CD4-positive, alpha-beta T cell treated with Interleukin-17A for 1 hour (primary cell): Measurements from ENCODE around the gene FCHO2.
A peak's percentile ranks its signal among the peaks of the same experiment; 100 is the strongest.
"Not testable (repeated sequence)": the region's sequence is repeated elsewhere in the genome, so short reads cannot be mapped to it uniquely, and the experiment has no call there.

ENCODE experiments used
- DNase-seq: peaks from one replicate; pipeline ENCODE4 v3.0.0-alpha.2; 2020

Gene FCHO2

GRCh38 chr5:72955768-72956323 is at the start of gene FCHO2:
FCHO2 (plus strand) TSS chr5:72956041; CDS start chr5:72956097, 56 bp downstream.
- DNase-seq = peak; percentile 93

GRCh38 chr5:72906806-72907205 is 49.0 kb upstream of the FCHO2 start:
- no peak for DNase-seq

GRCh38 chr5:72908664-72909063 is 47.2 kb upstream of the FCHO2 start:
- no peak for DNase-seq

GRCh38 chr5:72917371-72917776 is 38.5 kb upstream of the FCHO2 start:
- no peak for DNase-seq

DNA sequence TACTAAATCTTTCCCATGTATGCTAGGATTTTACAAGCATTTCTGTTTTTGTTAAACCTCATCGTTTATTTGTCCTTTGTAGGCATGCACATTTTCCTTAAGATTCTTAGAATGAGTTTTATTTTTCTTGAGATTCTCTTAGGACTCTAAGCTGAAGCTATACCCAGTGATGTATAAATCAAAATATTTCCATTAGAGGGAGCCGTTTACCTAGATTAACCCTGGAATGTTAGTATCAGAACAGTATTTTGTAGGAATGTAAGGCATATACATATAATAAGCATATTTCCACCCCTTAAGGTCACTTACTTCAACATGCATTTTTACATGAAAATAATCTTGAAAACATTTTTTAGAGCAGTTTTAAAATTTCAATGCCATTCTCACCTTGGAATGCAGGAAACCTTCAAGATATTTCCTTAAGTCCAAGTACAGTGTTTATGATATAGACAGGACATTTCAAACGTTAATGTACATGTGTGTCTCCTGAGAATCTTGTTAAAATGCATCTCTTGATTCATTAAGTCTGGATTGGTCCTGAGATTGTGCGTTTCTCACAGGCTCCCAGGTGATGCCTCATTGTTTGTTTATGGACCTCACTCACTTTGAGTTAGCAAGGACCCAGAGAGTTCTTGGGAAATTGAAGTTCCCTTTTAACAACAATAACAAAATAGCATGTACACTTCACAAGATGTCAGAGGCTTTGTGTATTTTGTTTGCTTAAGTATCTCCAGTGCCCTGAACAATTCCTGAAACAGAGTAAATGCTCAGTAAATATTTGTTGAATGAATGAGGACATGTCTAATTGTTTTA is 34.9 kb upstream of the FCHO2 start:
- DNase-seq = peak; percentile 10

GRCh38 chr5:72921886-72922285 is 34.0 kb upstream of the FCHO2 start:
- DNase-seq = no peak

GRCh38 chr5:72922422-72922821 is 33.4 kb upstream of the FCHO2 start:
- no peak for DNase-seq

DNA sequence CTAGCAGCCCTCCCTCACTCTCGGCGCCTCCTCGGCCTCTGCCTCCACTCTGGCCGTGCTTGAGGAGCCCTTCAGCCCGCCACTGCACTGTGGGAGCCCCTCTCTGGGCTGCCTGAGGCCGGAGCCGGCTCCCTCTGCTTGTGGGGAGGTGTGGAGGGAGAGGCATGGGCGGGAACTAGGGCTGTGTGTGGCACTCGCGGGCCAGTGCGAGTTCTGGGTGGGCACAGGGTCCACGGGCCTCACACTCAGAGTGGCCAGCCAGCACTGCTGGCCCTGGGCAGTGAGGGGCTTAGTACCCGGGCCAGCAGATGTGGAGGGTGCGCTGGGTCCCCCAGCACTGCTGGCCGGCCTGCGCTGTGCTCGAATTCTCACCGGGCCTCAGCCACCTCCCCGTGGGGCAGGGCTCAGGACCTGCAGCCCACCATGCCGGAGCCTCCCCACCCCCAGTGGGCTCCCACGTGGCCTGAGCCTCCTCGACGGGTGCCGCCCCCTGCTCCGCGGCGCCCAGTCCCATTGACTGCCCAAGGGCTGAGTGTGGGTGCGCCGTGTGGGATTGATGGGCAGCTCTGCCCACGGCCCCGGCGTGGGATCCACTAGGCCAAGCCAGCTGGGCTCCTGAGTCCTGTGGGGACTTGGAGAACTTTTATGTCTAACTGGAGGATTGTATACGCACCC is 30.4 kb upstream of the FCHO2 start:
- no peak for DNase-seq

GRCh38 chr5:72932686-72933085 is 23.2 kb upstream of the FCHO2 start:
- not testable (repeated sequence) for DNase-seq

- DNase-seq = not testable (repeated sequence)
These were observed 20.7 kb upstream of the FCHO2 start for GRCh38 chr5:72934953-72935725.

GRCh38 chr5:72936893-72937292 is 18.9 kb upstream of the FCHO2 start:
- no peak for DNase-seq

- DNase-seq = no peak
These were observed 18.3 kb upstream of the FCHO2 start for GRCh38 chr5:72937517-72938061.

GRCh38 chr5:72938206-72938605 is 17.6 kb upstream of the FCHO2 start:
- DNase-seq = no peak

DNA sequence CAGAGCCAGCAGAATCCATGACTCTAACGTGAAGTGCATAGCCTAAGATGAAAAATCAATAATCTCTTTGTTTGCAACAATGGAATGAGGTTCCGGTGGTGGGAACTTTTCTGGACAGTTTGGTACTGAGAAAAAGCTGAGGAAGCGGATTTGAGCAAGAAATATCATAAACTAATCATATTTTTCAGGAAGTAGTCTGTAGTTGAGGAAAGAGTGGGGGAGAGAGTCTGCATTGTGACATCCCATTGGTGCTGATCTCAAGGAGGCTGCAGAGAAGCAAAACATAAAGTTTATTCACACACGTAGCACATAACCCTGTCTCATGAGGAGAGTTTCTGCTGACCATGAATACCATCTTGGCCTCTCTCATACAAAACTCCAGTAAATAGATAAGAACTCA is 15.8 kb upstream of the FCHO2 start:
- DNase-seq = no peak

DNA sequence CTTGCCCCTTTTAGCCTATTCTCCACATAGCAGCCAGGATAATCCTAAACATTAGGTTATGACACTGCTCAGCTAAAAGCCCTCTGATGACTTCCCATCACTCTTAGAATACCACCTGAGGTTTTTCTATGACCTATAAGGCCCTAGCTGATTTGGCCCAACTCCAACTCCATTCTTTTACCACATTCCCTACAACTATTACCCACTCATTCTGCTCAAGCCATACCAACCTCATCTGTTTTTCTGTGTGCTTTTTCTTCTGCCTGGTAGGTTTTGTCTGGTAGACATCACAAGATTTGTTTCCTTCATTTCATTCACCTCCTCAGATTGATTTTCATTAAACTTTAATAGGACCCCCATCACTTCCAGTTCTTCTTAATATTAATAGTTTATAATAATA is 12.5 kb upstream of the FCHO2 start:
- no peak for DNase-seq

DNA sequence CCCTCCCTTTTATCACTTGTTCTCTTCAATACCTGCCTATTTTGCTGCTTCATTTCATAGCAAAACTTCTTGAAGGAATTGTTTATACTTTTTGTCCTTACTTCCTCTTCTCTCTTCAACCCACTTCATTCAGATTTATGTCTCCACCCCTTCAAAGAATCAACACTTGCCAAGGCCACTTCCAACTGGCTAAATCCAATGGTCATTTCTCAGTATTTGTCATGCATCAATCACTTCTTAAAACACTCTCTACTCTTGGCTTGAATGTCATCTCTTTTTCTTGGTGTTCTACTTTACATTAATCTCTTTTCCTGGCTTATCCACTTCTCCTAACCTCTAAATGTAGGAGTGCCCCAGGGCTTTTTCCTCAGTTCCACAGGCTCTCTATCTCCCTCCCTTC is 8.3 kb upstream of the FCHO2 start:
- DNase-seq = no peak

DNA sequence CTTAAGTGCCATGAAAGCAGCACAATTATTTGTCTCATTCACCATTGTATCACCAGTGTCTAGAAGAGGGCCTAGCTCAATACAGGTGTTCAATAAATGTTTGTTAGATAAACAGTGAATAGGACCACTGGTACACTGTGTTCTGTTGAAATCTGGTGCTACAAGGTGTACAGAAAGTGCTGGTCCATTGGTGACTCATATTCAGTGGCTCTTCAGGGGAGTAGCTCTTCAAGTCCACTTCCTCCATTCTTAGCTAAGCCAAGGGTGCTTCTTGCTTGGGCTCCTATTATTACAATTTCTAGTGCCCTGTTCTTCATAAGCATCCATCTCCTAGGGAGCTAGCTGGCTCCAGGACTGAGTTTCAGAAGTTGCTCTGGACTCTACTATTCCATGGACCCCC is 6.4 kb upstream of the FCHO2 start:
- no peak for DNase-seq

DNA sequence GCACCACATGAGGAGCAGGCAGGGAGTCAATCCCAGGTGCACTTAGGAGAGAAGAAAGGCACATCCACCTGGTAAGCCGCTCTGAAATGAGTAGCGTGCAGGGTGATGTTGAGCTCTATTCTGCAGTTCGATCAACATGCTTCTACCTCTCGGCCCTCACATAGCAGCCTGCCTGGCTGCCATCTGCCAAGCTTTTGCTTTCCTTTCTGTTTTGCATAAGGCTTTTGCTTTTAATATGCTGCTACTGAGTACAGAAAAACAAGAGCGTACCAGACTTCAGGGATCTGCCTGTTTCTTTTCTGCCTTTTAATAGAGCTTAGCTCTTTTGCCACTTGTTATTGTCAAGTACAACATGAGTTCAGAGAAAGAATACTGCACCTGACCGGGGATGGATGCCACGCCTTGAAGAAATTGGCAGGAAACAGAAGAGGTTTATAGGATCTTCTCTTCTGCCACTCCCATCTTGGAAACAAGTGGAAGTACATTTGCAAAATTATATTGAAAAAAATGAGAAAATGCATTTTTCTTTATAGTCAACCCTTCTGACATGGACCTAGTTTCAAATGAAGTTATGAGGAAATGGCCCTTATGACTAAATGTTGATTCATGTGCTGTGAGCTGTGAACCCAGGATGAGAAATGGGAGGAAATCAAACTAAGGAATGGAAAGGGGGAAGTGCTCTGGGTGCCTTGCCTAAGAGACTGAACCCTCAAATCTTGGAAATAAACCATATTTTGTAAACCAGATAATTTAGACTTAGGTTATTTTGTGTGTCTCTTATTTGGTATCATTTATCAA is 4.0 kb upstream of the FCHO2 start:
- DNase-seq = no peak

- DNase-seq = no peak
These were observed 1.5 kb upstream of the FCHO2 start for GRCh38 chr5:72954389-72954788.

GRCh38 chr5:72955143-72955767 is 586 bp upstream of the FCHO2 start:
- DNase-seq = no peak

DNA sequence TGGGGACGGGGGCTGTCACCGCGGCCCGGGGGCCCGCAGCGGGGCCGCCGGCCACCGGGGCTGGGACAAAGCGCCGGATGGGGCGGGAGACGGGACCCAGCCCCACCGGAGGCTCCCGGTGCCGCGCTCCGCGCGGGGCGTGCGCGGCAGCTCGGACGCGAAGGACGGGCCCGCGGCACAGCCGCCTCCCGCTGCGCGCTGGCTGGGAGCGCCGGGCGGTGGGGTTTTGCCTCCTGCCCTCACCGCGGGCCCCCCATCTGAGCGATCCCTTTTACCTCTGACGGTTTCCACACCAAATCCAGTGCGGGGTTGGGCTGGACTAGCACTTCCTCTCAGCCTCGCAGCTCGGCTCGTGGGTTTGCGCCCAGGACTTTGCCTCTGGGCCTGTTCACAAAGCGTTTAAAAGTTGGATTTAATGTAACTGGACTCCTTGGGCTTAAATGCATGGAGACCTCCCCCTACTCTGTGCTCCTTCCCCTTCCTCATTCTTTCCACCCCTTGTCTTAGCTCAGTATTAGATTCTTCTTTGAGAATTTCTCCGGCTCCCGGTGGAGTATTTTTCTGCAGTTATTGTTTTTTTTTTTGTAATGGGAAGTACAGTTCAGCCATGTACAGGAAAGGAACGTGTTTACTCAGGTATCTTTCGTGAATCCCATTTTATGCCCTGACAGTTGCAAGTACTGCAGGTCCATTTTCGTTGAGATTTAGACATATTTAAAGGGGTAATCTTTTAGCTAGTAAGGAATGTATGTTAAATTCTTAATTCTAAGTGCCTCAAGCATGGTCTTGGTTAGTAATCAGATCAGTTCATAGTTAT is 691 bp downstream of the FCHO2 start:
- peak; percentile 22 for DNase-seq
